Measurements from ENCODE around the gene INTS6. TPM values are rescaled to one million over a fixed set of nuclear protein-coding genes. Genes with fewer than 3 reads are reported as not detected.

Gene INTS6
- total and polyA plus RNA-seq, 2 donors (not counting 1 experiment from before 2014, with no cell fraction given): 15.4 to 74.7 TPM

- no peaks in the 10 kb centered on the region for H3K36me3 ChIP-seq (replicated peaks in 1 of 2; ENCODE audit: control extremely low read depth in 1 of 2, control insufficient read depth in 1 of 2, extremely low read depth in 1 of 2, insufficient read depth in 2 of 2, low read length in 1 of 2)
- peaks cover 7% of the 10 kb centered on the region for H3K79me2 ChIP-seq (ENCODE audit: control insufficient read depth, insufficient read depth, low read length)
- H3K27me3 ChIP-seq (replicated peaks in 1 of 4; ENCODE audit: control extremely low read depth in 1 of 4, control insufficient read depth in 3 of 4, insufficient read depth in 4 of 4, low read length in 3 of 4): no peaks in the 10 kb centered on the region
- no peak overlapping the region for H3K9ac ChIP-seq (ENCODE audit: low read length)
- H4K20me1 ChIP-seq (ENCODE audit: control insufficient read depth, insufficient read depth, low read length, poor library complexity, severe bottlenecking): no peaks in the 10 kb centered on the region
- ChIA-PET POLR2A (no interaction called here), CTCF (no interaction called here)
- H2AFZ ChIP-seq (ENCODE audit: insufficient read depth, low read depth, low read length, poor library complexity, severe bottlenecking): no peak overlapping the region
- TF ChIP-seq EZH2 (IDR thresholded peaks at IDR 0.05; ENCODE audit: borderline replicate concordance, insufficient read depth, low read depth, low read length, poor library complexity, severe bottlenecking): no peak
- TF ChIP-seq CTCF (IDR thresholded peaks at IDR 0.05): no peak
- intact Hi-C loops (cut with micrococcal nuclease): no loop called here
- Mint-ChIP-seq H3K4me3 (no peak overlapping the region), H3K27me3 (no peaks in the 10 kb centered on the region), H3K9me3 (ENCODE audit: insufficient read depth) (no peaks in the 10 kb centered on the region), H3K27ac (no peak overlapping the region), H3K4me1 (no peaks in the 10 kb centered on the region)
- no peaks in the 10 kb centered on the region for H3K9me3 ChIP-seq (ENCODE audit: control extremely low read depth in 1 of 3, control insufficient read depth in 2 of 3, insufficient read depth in 1 of 3, low read length in 2 of 3)
- H3K27ac ChIP-seq (ENCODE audit: low read length in 2 of 2): no peak overlapping the region
- no peak overlapping the region for H3K4me2 ChIP-seq (replicated peaks; ENCODE audit: low read depth, low read length, poor library complexity, severe bottlenecking)
- ATAC-seq (ENCODE audit: low read depth) (no peak), DNase-seq (no peak)
- no peaks in the 10 kb centered on the region for H3K4me1 ChIP-seq (ENCODE audit: control insufficient read depth in 2 of 2, insufficient read depth in 2 of 2, low read length in 2 of 2)
- no peak overlapping the region for H3K4me3 ChIP-seq (ENCODE audit: control extremely low read depth in 1 of 5, extremely low read depth in 1 of 5, insufficient read depth in 1 of 5, low read depth in 2 of 5, low read length in 4 of 5)
These were observed 12.3 kb upstream of the INTS6 start for GRCh38 chr13:51465124-51465523.

- Mint-ChIP-seq H3K4me3 (no peak overlapping the region), H3K4me1 (peaks cover 26% of the 10 kb centered on the region), H3K27ac (peak overlapping the region; percentile 39), H3K9me3 (ENCODE audit: insufficient read depth) (no peaks in the 10 kb centered on the region), H3K27me3 (no peaks in the 10 kb centered on the region)
- Histone ChIP-seq H3K36me3 (replicated peaks in 1 of 2; ENCODE audit: control extremely low read depth in 1 of 2, control insufficient read depth in 1 of 2, extremely low read depth in 1 of 2, insufficient read depth in 2 of 2, low read length in 1 of 2) (peaks cover 0 to 13% of the 10 kb centered on the region in 2 experiments), H3K4me2 (replicated peaks; ENCODE audit: low read depth, low read length, poor library complexity, severe bottlenecking) (no peak overlapping the region), H3K27me3 (replicated peaks in 1 of 4; ENCODE audit: control extremely low read depth in 1 of 4, control insufficient read depth in 3 of 4, insufficient read depth in 4 of 4, low read length in 3 of 4) (no peaks in the 10 kb centered on the region), H3K27ac (ENCODE audit: low read length in 2 of 2) (no peak overlapping the region), H2AFZ (ENCODE audit: insufficient read depth, low read depth, low read length, poor library complexity, severe bottlenecking) (no peak overlapping the region), H3K4me1 (ENCODE audit: control insufficient read depth in 2 of 2, insufficient read depth in 2 of 2, low read length in 2 of 2) (peaks cover 17 to 23% of the 10 kb centered on the region in 2 donors), H3K79me2 (ENCODE audit: control insufficient read depth, insufficient read depth, low read length) (peaks cover 19% of the 10 kb centered on the region), H3K9me3 (ENCODE audit: control extremely low read depth in 1 of 3, control insufficient read depth in 2 of 3, insufficient read depth in 1 of 3, low read length in 2 of 3) (peaks cover 0 to 14% (median 5%) of the 10 kb centered on the region in 3 donors), H3K9ac (ENCODE audit: low read length) (no peak overlapping the region), H3K4me3 (ENCODE audit: control extremely low read depth in 1 of 5, extremely low read depth in 1 of 5, insufficient read depth in 1 of 5, low read depth in 2 of 5, low read length in 4 of 5) (no peak overlapping the region), H4K20me1 (ENCODE audit: control insufficient read depth, insufficient read depth, low read length, poor library complexity, severe bottlenecking) (no peaks in the 10 kb centered on the region)
- no peak for TF ChIP-seq EZH2 (IDR thresholded peaks at IDR 0.05; ENCODE audit: borderline replicate concordance, insufficient read depth, low read depth, low read length, poor library complexity, severe bottlenecking)
- TF ChIP-seq CTCF (IDR thresholded peaks at IDR 0.05): no peak
- POLR2A ChIA-PET: no interaction called here
- ATAC-seq (ENCODE audit: low read depth) (no peak), DNase-seq (no peak)
- intact Hi-C loops (cut with micrococcal nuclease): no loop called here
- CTCF ChIA-PET: no interaction called here
- WGBS (ENCODE audit: insufficient coverage): 99% methylated on average over 13 of the region's 15 CpGs
These were observed 4.4 kb upstream of the INTS6 start for GRCh38 chr13:51457086-51457815.

Data from B cell (primary cell).